ENCODE results near the gene SMC5. TPM values are rescaled to one million over a fixed set of nuclear protein-coding genes. Genes with fewer than 3 reads are reported as not detected.

Gene SMC5
- total RNA-seq, 1 experiment from 2014 or later = 27.5 TPM

- TF ChIP-seq MAX (IDR thresholded peaks at IDR 0.05) = no peak; the same call in 1 of the 2 replicates
- TF ChIP-seq ZNF274 (IDR thresholded peaks at IDR 0.05; ENCODE audit: low read depth, low read length) = no peak
- TF ChIP-seq ELF1 (IDR thresholded peaks at IDR 0.05; ENCODE audit: borderline replicate concordance, low read depth) = no peak
- no peak for TF ChIP-seq REST (IDR thresholded peaks at IDR 0.05; ENCODE audit: low read depth)
- TF ChIP-seq POLR2A (IDR thresholded peaks at IDR 0.05; ENCODE audit: borderline replicate concordance, extremely low read depth, insufficient read depth, insufficient read length) = no peak
- TF ChIP-seq JUND (IDR thresholded peaks at IDR 0.05) = no peak
- TF ChIP-seq YY1 (IDR thresholded peaks at IDR 0.05; ENCODE audit: extremely low read depth, insufficient replicate concordance, low read depth, low read length) = no peak
- TF ChIP-seq CBX3 (IDR thresholded peaks at IDR 0.05; ENCODE audit: low read depth) = no peak
- no peaks in the 10 kb centered on the region for H3K27me3 ChIP-seq (ENCODE audit: insufficient read depth, low read length)
- peak; percentile 0 for DNase-seq (ENCODE audit: low read depth, low spot score)
- H4K20me1 ChIP-seq (ENCODE audit: insufficient read depth) = peaks cover 16% of the 10 kb centered on the region; the same call in 1 of the 2 replicates
- H3K4me2 ChIP-seq (ENCODE audit: low read length) = peak overlapping the region; percentile 92
- RAD21 ChIA-PET (ENCODE audit: low non-redundant PET in 1 of 2, low total read pairs in 2 of 2, uncharacterized antibody in 2 of 2, unreplicated experiment in 2 of 2) = no interaction called here
- BruUV-seq (replicated peaks) = TSS peak; percentile 90
- peaks cover 8 to 28% of the 10 kb centered on the region in 2 experiments for H3K4me1 ChIP-seq (ENCODE audit: control insufficient read depth in 1 of 2, insufficient read depth in 2 of 2, low read length in 2 of 2)
- peak overlapping the region; percentile 57 to 80 for H3K4me3 ChIP-seq (replicated peaks in 1 of 2; ENCODE audit: low read depth in 1 of 2, low read length in 2 of 2)
- CTCF ChIA-PET = no interaction called here
- intact Hi-C loops (cut with micrococcal nuclease) = no loop called here
- ATAC-seq = peak; percentile 81
- peaks cover 20 to 26% of the 10 kb centered on the region in 2 experiments for H3K36me3 ChIP-seq (ENCODE audit: control insufficient read depth in 1 of 2, insufficient read depth in 2 of 2, low read length in 2 of 2)
- POLR2A ChIA-PET = interaction anchor here (0.9 to 1.8 kb wide), 2 partner anchors 14 to 15 kb away, joined by 3 to 6 read pairs; no protein-coding TSS in a partner anchor
- H3K79me2 ChIP-seq (ENCODE audit: insufficient read depth, low read length) = peaks cover 43% of the 10 kb centered on the region
- H3K9me2 ChIP-seq (ENCODE audit: insufficient read depth) = no peaks in the 10 kb centered on the region
- H2AFZ ChIP-seq (ENCODE audit: low read depth, low read length, poor library complexity, severe bottlenecking) = peak overlapping the region; percentile 16
- no peaks in the 10 kb centered on the region for H3K9me3 ChIP-seq (ENCODE audit: control insufficient read depth in 1 of 2, insufficient read depth in 1 of 2, low read depth in 1 of 2, low read length in 2 of 2)
- peak overlapping the region; percentile 93 for H3K27ac ChIP-seq (ENCODE audit: low read depth, low read length)
- H3K9ac ChIP-seq (ENCODE audit: low read length) = peak overlapping the region; percentile 96
Observed at GRCh38 chr9:70257991-70258691, 637 bp upstream of the SMC5 start.
